Non-pigmented ciliary epithelial cell (primary cell): ENCODE data around the gene GHR.

Source experiments
- DNase-seq: peaks from one replicate; pipeline ENCODE4 v3.0.0-alpha.2; 2010; ENCODE audit warnings: low read depth

GHR gene

DNA sequence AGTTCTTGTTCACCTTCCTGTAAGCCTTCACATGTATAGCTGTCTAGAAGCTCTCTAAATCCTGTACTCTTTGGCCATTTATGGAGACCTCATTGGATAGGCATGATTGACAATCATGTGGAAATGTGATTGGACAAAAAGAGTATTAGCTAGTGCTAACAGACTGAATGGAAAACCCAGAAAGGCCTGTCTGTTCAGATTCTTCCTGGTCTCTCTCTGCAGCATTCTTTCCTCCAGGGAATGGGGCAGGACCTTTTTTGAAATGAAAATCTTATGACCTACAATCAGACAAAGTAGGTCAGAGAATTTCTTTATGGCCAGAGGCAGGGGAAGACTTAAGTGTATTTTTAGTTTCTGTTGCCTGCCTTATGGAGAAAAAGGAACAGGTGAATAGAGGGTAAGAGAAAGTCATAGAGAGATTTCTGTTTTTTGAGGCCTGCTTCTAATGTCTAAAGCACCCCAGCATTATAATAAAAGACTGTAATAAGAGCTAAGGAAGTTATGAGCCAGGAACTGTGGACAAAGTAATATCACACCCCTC lies 181.0 kb downstream of the GHR start:
- DNase-seq, result no peak

DNA sequence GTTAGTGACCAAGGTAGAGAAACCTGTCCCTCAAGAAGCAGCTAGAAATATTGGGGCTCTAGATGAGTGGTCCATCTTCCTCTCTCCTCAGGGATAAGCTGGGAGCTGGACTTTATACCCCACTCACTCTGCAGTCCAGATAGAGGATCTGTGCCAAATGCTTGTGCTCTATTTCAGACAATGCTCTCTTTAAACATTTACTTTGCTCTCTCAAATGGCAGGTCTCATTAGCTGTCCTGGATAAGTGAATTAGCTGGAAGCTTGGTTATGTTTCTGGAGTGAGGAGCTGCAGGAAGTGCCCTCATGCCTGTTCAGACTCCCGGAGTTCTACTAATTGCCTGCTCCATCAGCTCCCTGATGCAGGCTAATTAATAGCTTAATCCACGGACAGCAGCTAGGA lies 182.3 kb downstream of the GHR start:
- no peak for DNase-seq

DNA sequence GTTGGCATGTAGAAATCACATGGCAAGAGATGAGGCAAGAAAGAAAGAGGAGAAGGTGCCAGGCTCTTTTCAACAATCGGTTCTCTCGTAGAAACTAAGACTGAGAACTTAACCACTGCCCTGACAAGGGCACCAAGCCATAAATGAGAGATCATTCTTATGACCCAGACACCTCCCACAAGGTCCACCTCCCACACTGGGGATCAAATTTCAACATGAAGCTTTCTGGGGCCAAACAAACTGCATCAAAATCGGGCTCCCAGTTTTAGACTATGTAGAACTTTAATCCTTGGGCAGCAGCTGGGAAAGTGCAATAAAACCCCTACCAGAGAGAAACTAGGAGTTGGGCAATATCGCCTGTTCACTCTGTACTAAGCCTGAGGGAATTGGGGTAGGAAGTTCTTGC lies 183.2 kb downstream of the GHR start:
- no peak for DNase-seq

DNA sequence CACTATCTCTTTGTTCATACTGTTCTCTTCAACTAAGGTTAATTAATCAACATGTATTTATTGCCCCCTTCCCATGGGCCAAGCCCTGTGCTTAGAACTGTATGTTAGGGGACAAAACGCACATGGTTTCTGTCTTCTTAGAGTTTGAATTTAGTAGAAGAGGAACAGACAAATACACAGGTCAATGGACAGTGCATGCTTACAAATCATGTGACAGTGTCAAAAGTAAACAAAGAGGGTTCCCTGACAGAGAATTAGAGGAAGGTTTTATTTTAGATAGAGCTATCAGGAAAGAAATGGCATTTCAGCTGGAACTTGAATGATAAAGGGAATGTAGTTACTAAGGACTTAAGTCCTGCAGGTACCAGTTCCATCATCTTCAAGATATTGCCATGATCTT lies 188.2 kb downstream of the GHR start:
- no peak for DNase-seq

DNA sequence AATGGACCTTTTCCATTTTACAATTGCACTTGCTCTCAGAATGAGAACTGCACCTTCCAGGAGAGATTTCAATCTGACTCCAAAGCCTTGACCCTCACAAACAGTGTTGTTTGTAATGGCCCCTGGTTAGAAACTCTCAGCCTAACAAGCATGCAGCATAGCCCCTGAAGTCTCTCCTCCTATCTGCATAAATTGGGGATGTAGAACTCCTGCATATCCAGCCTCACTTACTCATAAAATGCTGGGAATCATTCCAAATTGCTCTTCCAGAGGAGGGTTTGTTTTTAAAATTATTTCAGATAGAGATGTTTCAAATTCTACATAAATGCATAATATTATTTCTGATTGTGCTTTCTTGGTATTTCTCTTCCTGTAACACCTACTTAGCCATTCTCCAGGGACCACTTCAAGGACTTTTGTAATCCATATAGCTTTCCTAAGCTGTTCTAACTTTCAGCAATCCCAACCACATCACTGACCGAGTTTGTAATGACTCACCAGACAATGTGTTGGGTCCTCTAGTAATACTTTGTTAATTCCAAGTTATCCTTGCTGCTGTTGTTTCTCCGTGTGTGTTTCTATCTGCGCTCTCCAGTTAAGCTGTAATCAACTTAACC lies 189.6 kb downstream of the GHR start:
- DNase-seq, result peak; percentile 10

DNA sequence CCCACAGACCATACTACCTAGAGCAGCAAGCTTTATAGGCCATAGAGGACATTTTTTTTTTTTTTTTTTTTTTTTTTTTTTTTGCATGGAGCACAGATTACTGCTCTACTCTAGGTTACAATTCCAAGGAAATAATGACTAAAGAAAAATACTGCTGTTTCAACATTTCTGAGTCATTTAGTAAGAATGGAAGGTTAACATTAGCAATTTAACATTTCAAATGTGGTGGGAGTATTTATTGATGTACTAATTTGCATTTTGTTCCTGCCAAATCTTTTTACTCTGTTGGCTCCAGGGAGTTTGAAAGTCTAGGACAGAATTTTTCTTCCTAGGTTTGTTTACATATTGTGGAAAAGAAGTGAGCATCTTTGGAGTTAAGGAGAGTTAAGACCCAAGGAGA lies 191.3 kb downstream of the GHR start:
- DNase-seq, result no peak

DNA sequence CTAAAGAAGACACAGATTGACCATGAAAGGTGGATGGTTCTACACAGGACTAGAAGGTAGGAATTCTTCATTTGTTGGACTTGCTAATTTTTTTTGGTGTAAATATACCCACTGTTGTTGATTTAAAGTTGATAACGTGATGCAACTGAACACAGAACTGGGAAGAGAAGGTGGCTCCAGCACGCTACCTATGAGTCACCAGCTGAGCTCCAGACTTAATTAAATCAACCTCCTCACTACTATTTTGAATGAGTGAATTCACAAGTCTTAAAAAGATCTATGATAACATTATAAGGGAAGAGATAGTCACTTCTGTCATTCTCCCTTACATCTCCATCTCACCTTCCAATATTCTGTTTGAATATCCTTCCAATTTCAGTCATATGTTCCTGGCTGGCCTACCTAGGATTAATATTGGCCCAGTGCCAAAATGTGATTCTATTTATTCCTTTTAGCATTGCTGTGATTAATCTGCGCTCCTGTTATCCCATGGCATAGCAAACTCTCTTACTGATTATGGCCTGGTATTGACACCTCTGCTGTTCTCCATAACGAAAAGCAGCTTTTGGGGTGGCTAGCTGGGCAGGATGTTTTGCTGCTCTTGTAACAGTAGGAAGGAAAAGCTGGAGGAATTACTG lies 197.5 kb downstream of the GHR start:
- DNase-seq, result no peak

DNA sequence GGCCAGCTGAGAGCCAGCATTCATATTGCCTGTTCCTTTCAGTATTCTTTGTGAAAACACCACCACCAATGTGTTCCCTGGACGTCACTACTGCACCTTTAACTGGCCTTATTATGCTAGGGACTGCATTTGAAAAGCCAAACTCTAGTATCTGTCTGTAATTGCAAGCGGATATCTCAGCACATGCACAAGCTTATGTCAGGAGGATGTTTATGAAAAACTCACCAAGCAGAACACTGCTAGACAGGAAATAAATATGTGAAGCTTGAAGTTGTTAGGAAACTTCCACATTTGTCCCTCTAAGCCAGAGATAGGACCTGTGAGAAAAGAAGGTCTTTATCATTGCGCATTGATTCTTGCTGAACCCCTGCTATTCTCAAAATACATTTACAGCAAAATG lies 198.0 kb downstream of the GHR start:
- DNase-seq, result no peak

DNA sequence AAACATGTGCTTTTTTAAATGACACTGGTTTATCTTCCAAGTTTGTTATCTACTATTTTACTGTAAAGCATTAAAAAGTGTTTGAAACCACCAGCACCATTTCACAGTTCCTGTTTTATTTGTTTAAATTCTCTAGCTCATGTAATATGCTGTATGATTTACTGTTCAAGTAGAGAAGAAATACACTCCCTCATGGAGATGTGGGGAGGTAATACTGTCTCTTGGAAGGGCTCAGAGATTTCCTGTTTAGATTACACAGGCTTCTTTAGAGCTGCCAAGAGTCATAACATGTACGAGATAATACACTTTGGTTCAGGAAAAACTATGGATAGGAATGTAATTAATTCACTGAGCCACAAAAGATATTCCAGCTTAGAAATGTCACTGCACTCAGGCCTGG lies 198.4 kb downstream of the GHR start:
- DNase-seq, result no peak

DNA sequence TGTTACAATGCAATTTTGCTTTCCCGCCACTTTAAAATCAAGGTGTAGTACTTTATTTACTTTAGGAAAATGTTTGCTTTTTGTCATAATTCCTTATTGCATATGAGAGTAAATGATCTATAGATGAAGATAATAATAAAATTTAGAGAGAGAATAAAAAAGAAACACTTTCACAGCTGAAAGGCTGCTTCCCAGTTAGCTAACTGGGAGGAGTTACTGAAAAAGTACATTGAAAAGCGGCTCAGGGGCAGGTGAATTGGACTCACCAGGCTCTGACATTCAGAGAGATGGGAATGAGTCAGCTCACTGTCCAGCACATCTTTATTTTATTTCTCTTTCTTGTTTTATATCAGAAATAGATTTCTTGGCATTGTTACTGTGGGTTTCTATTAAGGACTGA lies 201.7 kb downstream of the GHR start:
- DNase-seq, result no peak

DNA sequence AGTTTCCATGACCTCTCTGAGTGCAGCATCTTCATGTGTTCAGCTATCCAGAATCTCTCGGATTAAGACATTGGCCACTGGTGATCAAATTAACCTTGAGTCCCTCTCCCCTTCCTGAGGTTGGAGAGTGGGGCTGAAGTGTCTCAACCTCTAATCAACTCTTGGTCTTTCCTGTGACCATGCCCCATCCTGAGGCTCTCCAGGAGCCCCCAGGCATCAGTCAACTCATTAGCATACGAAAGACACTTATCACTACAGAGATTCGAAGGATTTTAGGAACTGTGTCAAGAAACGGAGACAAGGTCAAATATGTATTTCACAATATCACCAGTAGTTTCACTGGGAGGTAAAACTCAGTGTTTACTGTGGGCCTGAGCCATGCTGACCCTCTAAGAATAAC lies 203.2 kb downstream of the GHR start:
- no peak for DNase-seq

DNA sequence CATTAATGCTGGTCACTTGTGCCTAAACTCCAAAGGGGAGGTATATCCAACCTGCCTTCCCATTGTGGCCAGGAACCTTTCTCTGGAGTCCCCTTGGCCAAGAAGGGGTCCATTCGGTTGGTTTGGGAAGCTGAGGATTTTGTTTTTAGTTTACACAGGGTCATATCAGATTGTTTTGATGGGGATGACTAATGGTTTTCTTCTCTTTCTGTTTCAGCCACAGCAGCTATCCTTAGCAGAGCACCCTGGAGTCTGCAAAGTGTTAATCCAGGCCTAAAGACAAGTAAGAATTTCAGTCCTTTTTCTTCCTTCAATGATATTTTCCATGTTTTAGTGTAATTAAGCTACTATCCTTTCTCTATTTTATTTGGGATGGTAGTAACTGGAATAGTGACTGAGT lies 205.6 kb downstream of the GHR start:
- no peak for DNase-seq

DNA sequence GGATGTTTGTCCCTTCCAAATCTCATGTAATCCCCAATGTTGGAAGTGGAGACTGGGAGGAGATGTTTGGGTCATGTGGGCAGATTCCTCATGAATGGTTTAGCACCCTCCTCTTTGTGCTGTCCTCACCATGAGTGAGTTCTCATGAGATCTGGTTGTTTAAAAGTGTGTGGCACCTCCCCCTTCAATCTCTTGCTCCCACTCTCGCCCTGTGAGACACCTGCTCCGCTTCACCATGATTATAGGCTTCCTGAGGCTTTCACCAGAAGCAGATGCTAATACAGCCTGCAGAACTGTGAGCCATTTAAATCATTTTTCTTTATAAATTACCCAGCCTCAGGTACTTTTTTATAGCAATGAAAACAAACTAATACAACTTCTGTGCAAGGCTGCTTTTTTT lies 206.0 kb downstream of the GHR start:
- DNase-seq, result no peak

DNA sequence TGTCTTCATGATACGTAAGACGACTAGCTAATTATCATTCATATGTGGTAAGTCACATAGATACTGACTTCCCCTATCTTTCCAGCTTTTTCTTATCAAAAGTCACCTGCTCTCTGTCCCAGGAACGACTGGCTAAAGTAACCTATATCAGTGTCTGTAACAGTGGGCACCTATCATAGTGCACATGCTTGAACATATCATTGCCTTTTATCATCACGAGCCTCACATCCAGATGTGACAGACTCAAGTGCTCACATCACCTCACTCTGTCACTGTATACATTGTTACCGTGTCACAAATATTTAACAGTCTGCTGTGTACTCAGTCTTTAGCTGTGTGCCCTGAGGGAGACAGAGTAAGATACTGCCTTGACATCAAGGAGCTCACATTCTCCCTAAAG lies 208.0 kb downstream of the GHR start:
- no peak for DNase-seq

DNA sequence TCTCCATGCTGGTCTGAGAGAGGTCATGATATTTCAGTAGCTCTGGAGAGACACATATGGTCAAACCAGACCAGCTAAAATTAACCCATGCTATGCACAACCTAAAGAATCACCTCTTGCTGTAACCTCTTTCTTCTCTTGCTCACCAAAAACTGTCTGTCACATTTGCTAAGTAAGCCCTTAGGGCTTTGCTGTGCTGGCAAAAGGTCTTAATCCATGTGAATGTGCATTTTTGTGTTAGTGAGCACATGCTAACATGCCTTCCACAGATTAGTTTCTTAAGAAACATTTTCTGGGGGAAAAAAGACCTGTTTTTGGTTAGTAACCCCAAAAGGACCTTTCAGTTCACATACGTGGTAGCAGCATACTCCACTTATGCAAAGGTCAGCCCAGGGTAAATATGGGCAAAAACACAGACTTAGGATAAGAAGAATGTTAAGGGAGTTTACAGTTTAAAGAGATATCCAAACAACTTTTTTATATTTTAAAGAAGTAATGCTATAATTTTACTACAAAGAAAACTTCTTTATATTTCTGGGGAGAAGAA lies 209.2 kb downstream of the GHR start:
- DNase-seq, result no peak

DNA sequence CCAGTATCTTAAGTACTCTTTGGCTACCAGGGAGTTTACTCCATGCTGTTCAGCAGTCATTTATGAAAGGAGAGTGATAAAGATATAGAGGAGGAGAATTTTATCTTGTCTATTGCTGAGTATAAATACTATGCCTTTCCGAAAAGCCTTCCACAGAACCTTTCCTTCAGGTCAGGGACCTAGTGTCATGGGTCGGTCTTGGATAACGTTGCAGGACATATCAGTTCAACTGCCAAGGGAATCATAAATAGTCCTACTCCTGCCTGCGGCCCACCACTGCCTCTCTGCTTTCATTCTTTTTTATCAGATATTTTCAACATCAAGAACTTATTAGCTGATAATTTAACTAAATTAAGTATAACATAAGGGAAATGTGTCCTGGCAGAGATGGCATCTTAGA lies 211.3 kb downstream of the GHR start:
- DNase-seq, result no peak

DNA sequence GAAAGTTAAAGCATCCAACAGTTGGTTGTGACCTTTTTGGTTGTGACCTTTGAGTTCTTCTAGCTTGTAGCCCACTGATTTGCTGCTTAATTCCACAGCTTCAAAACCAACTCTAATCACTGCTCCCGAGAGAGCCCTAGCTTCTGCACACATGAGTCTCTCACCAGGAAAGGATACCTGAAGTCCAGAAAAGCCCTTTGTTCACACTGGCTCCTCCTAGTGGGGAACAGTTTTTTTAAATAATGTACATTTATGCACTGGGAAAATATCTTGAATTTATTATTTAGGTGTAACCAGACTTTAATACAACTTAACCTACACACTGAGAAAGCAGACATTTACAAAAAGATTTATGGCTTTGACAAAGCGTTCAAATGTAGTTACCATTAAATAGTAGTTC lies 213.2 kb downstream of the GHR start:
- DNase-seq, result no peak

DNA sequence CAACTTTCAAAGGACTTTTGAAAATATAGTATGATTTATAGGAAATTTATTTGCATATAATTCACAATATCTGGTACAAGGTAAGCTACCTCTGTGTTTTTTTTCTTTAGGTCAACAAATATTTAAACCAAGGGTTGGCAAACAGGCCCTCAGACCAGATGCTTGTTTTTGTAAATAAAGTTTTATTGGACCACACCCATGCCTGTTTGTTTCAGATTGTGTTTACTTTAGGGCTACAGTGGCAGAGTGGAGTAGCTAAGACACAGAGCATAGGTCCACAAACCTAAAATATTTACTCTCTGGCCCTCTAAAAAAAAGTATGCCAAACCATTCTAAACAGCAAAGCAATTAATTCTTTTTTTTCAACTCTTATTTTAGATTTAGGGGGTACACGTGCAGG lies 213.7 kb downstream of the GHR start:
- no peak for DNase-seq

DNA sequence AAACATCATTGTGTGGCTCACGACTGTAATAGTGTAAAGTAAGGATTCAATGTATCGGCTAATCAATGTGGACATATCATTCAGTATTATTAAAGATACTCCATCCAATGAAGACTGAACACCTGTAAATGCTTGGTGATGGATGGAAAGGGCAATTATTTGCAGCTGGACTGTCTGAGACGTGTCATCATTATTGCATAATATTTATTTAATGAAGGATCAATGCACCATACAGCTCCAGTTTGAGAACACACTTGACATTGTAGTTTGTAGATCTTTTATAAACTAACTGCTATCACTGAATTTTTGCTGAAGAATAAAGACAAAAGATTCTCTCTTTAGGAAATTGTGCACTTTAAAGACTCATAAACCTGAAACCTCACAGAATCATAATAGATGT lies 215.7 kb downstream of the GHR start:
- no peak for DNase-seq

DNA sequence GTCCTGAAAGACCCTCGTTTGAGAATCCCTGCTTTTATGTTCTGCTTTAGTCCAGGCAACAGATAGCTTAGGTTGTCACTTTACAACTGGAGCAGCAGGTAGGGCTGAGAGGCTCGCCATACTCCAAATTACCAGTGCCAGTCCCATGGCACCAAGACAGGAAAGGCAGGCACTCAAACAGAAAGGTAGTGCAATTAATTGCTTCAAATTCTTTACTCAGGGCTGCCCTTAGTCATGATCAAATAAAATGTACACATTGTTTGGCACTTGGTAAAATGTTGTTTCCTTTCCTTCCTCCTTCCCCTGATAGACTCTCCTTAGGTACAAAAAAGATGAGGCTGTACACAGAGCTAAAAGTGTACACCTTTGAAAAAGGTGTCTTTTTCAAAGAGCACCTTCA lies 217.6 kb downstream of the GHR start:
- no peak for DNase-seq

DNA sequence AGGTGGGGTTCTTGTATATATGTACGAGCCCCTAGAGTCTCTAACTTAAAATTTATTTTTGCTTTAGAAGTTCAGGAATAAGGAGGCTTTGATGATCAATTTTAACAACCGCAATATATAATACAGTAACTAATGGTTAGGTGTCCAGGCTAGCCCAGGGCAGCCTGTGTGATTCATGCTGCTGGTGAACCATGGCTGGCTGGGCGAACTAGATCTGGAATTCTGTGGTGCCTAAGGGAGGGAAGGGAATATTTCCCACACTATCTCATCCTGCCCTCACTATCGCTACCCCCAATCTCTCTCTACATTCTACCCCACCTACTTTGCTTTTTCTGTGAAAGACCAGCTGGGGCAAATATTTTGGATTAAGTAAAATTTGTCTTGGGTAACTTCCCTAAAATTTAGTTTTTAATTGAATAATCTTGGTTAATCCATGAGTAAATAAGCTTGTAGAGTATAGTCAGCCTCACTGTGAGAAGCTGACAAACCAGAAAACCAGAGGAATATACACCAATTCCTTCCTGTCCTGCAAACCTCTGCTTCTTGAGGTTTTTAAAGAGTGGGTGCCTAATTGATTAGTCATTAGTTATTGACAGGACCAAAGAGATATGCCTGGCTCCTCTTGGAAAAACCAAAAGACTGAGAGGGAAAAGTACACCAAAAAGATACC lies 218.2 kb downstream of the GHR start:
- DNase-seq, result no peak

DNA sequence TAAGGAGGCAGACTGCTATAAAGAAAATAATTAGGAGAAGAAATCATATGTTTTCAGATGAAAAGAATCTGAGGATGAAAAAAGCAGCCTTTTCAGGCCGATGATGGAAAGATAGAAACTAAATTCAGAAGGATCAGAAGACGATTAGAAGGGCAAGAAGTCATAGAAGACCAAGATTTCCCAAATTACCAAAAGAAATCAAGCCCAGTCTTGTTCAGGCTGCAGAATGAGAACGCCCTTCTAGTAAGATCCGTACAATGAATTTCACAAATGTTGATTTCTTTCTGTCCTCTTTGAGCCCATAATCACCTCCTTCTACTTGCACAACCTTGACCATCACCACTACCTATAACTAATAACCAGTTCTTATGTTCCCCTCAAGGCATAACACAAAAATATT lies 218.8 kb downstream of the GHR start:
- no peak for DNase-seq

DNA sequence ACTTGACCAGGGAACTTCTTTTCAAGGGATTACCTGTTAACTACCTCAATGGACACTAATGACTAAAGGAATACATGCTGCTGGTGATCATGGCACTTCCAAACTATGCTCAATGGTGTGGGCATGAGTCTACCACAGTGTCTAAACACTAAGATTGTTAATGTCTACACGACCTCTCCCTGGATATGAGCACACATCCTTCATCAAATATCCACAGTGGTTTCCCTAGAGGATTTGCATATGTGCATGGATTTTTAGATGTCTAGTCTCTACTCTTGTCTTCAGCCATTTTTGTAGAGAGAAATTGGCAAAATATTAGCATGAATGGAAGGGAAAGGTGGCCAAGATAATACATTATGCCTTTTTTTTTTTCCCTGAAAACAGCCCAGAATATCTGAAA lies 220.1 kb downstream of the GHR start:
- DNase-seq, result no peak
